GM21447 (cell line): ENCODE data around the gene MYO3B.
"Not testable (repeated sequence)": the region's sequence is repeated elsewhere in the genome, so short reads cannot be mapped to it uniquely, and the experiment has no call there.

Experiments used
- ATAC-seq: cut with Tn5 transposase; IDR thresholded peaks from one replicate; pipeline ENCODE4 v1.9.1; 2021; ENCODE audit not compliant: unreplicated experiment

The MYO3B gene

GRCh38 chr2:170255971-170256370 lies 78.0 kb downstream of the MYO3B start:
- no peak for ATAC-seq

DNA sequence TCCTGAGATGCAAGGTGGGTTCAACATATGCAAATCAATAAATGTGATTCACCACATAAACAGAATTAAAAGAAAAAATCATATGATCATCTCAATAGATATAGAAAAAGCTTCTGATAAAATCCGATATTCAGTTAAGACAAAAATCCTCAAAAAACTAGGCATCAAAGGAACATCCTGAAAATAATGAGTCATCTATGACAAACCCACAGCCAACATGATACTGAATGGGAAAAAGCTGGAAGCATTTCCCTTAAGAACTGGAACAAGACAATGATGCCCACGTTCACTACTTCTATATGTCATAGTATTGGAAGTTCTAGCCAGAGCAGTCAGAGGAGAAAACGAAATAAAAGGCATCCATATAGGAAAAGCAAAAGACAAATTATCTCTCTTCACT lies 80.4 kb downstream of the MYO3B start:
- ATAC-seq: no peak

DNA sequence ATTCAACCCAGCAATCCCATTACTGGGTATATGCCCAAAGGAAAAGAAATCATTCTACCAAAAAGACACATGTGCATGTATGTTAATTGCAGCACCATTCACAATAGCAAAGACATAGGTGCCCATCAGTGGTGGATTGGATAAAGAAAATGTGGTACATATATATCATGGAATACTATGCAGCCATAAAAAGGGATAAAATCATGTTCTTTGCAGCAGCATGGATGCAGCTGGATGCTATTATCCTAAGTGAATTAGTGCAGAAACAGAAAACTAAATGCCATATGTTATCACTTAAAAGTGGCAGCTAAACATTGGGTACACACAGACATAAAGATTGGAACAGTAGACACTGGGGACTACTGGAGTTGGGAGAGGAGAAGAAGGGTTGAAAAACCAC lies 82.2 kb downstream of the MYO3B start:
- no peak for ATAC-seq

- no peak for ATAC-seq
Observed at GRCh38 chr2:170261566-170261965, 83.6 kb downstream of the MYO3B start.

DNA sequence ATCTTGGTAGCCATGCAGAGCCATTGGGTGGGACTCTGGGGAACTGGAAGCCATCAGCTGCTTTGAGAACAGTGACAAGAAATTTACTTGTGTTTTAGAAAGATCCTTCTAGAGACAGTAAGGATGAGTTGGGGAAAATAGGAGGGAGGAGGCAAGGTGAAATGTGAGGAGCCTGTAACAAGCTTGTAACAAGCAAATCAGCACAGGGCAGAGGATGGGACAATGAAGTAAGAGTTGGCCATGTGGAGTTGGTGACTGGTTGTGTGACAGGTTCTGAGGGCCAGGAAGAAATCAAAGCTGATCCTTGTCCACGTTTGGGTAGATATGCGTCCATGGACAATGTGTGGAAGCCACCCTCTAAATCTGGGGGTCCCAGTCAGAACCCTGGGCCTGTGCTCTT lies 84.4 kb downstream of the MYO3B start:
- ATAC-seq: no peak

DNA sequence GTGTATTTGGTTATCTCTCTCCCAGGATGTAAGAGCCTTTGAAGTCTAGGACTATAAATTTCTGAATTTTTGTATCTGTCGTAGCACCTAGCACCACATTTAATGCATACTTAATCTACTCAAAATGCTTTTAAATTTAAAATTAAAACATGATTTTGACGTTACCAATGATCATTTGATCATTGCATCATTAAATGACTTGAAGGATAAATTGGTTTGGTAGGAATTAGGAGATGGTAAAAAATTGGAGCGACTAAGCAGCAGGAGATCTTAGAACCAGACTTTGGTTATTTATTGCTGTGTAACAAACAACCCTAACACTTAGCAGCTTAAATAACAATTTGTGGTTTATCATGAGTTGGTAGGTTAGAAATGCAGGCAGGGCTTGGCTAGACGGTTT lies 84.9 kb downstream of the MYO3B start:
- ATAC-seq: no peak

- ATAC-seq: not testable (repeated sequence)
Observed at GRCh38 chr2:170263728-170264521, 86.0 kb downstream of the MYO3B start.

GRCh38 chr2:170264522-170264860 lies 86.5 kb downstream of the MYO3B start:
- no peak for ATAC-seq

DNA sequence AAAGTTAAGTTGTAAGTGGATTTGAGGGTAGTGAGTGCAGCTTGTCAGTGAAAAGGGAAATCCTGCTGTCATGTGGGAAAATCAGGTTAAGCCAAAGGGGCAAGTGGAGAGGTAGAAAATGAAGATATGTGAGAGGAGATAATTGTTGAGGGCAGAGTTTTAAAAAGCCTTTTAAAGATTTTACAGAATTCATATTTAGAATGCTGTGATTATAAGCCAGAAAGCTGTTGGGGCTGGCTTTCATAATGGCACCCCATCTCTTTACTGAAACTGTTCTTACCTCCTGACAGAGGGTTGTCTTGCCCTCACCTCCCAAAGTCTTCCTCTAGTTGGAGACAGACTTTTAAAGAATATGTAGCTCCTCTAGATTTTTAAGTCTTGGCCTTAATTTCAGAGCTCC lies 86.9 kb downstream of the MYO3B start:
- ATAC-seq: no peak

DNA sequence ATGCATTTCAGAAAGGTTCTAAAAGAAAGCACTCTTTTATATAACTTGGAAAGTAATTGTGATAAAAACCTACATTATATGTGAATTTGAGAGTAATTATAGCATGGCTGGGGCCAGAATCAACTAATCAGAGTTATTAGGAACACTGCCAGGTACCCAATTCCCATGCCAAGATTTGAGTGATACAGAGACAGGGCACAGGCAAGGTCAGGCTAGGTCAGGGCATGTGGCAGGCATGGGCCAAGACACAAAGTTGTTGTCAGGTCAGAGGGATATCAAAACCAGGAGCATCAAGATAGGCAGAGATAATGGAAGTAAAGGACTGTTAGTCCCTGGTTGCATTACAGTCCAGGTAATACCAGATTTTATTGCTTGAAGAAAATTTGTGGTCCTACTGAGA lies 87.4 kb downstream of the MYO3B start:
- no peak for ATAC-seq

DNA sequence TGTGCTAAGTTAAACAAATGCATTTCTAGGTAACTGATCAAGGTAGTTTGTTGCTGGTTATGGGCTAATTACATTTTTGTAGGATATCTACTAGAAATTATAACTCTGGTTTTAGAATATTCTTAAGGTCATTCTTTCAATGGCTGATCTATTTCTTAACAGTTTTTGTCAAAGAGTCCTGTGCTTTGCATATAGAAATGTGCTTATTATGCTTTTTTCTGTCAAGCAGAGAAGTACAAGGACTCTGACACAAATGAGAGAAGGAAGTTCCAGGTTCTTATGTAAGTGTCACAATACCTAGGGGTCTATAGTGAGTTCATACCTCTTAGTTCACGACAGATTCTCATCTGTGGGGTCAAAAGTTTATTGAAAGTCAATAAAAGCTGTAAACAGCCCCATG lies 88.4 kb downstream of the MYO3B start:
- no peak for ATAC-seq

DNA sequence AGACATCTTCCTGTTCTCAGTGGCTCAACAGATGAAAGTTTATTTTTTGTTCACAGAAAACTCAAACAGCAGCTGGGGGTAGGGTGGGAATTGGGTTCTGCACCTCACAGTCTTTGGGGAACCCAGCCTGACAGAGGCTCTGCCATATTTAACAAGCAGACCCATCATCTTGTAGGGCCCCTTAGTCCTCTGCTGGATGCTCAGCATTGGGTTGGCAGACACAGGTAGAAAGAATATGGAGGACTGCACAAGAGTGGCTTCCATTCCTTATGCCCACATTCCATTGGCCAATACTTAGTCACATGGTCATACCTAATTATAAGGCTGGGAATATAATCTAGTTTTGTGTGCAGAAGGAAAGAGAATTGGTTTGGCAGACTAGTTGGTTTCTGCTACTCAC lies 89.1 kb downstream of the MYO3B start:
- no peak for ATAC-seq

- no peak for ATAC-seq
Observed at GRCh38 chr2:170270278-170270864, 92.4 kb downstream of the MYO3B start.

DNA sequence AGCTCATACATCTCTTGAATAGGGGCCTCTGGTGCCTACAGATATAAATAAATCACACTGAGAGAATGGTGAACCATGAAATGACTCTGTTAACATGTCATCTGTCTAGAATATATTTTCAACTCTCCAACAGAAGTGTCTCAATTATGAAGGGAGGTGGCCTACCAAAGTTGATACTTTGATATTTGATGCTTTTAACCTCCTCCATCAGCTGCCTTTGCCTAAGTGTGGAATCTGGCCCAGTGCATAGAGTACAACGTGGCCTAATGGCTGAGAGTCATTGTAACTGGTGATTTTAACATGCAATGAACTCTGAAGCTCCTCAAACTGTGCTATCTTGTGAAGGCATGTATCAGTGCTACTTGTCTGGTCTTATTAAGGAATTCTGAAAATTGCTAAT lies 93.4 kb downstream of the MYO3B start:
- no peak for ATAC-seq

- ATAC-seq: no peak
Observed at GRCh38 chr2:170276056-170276455, 98.1 kb downstream of the MYO3B start.

- ATAC-seq: no peak
Observed at GRCh38 chr2:170276925-170277629, 99.1 kb downstream of the MYO3B start.

DNA sequence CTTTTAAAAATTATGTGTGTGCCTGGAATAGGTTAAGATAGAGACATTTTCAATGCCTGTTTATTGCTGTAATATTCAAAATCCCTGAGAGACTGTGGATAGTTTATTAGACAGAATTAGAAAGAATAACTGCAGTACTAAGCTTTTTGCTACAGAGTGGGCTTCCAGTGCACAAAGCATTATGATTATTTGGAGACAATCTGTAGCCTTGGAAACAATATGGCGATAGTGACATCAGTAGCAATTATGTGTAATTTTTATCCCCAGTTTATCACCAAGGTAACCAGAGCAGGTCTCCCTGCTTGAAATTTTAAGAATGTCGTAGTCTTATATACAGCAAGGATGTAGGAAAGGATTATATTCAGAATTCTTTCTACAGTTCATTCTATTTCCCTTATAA lies 100.0 kb downstream of the MYO3B start:
- ATAC-seq: no peak

GRCh38 chr2:170279615-170280014 lies 101.7 kb downstream of the MYO3B start:
- ATAC-seq: not testable (repeated sequence)

DNA sequence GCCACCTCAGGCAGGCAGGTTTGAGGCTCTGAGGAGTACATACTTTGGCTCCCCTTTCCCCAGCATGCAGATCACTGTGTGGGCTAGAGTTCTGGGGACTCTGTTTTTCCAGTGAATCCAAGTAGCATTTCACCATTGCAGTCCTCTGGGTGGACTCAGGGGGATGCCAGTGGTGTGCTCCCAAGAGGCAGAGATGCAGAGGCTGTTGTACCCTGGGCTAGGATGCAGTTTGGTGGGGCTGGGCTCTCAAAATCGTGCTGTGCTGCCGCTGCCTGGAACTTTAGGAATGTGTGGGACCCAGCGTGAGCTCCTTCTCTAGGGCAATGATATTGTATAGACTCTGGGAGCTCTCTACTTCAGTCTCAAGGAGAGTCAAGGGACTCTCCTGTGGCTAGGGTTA lies 104.9 kb downstream of the MYO3B start:
- no peak for ATAC-seq

DNA sequence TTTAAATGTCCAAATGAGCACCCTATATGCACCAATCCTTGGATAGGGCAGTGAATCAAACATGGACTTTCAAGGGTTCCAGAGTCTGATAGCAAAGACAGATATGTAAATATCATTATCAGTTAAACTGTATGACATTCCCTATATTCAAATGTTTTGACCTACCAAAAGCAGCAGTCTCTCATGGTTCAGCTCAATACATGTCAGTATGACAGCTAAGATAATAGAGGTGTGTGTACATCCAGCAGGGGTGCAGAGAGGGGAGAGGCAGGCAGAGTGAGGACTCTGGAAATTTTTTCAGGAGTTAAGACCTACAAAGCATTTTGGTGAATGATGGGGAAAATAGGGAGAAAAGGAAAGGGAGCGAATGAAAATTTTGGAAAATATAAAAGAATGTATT lies 106.3 kb downstream of the MYO3B start:
- ATAC-seq: no peak

DNA sequence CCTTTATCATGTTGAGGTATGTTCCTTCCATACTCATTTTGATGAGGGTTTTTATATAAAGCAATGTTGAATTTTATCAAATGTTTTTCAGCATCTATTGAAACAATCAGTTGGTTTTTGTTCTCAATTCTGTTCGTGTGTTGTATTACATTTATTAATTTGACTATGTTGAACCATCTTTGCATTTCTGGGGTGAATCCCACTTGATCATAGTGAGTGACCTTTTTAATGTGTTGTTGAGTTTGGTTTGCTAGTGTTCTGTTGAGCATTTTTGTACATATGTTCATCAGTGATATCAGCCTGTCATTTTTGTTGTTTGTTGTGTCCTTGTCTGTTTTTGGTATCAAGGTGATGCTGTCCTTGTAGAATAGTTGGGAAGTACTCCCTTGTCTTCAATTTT lies 110.9 kb downstream of the MYO3B start:
- ATAC-seq: no peak

DNA sequence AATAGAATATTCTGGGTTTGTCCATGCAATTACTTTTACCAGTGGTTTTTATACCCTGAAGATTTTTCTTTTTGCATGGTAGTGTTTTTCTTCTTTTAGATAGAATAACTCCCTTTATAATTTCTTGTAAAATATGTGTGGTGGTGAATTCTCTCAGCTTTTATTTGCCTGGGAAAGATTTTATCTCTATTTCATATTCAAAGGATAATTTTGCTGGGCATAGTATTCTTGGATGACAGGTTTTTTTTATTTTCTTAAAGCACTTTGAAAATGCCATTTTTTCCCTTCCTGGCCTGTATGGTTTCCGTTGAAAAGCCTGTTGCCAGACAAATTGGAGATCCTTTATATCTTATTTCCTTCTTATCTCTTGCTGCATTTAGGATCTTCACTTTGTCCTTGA lies 113.5 kb downstream of the MYO3B start:
- no peak for ATAC-seq
